SK-N-SH (cell line): ENCODE measurements around the gene FBXO47. TPM values are rescaled to one million over a fixed set of nuclear protein-coding genes. Genes with fewer than 3 reads are reported as not detected.

ENCODE experiments used
- CTCF ChIA-PET: fragments of 300-600, 350-600 bp; formaldehyde crosslinking; extraction: SDS; loops from one replicate; lab custom pipeline; 2021; lab: Yijun Ruan, JAX
- POLR2A ChIA-PET: fragments of 350-600 bp; sonication (Branson Sonifier 250); formaldehyde crosslinking; extraction: SDS; loops from one replicate; lab custom pipeline; 2020; ENCODE audit warnings: antibody characterized with exemption, inconsistent platforms; lab: Yijun Ruan, JAX
- DNase-seq: peaks from one replicate; pipeline ENCODE4 v3.0.0; 2012
- H2AFZ ChIP-seq: fragments of 200-600 bp; sonication (generic); 2 replicates; pipeline ENCODE4 v1.8.1; 2016; ENCODE audit warnings: antibody characterized with exemption, mild to moderate bottlenecking, low read depth
- H3F3A ChIP-seq: fragments of 200-600 bp; sonication (generic); replicated peaks from 2 replicates; pipeline ENCODE3; 2016; ENCODE audit warnings: antibody characterized with exemption, mild to moderate bottlenecking; ENCODE audit not compliant: insufficient read depth
- H3K27ac ChIP-seq, 2 experiments: fragments of 200-500 bp in 1 of 2; fragments of 200-600 bp in 1 of 2; sonication (Bioruptor generic) in 1 of 2; sonication (generic), shearing (Covaris generic) in 1 of 2; 2 replicates each; pipeline versions ENCODE4 v1.5.1 to v1.6.1; 2014 to 2016; ENCODE audit warnings: low read depth in 2 of 2, inconsistent platforms in 1 of 2, low read length in 1 of 2, mild to moderate bottlenecking in 1 of 2, mixed read lengths in 1 of 2
- H3K27me3 ChIP-seq: fragments of 200-600 bp; sonication (generic), shearing (Covaris generic); 2 replicates; pipeline ENCODE4 v1.6.1; 2016; ENCODE audit warnings: mixed run types; ENCODE audit not compliant: insufficient read depth
- H3K36me3 ChIP-seq, 2 experiments: fragments of 200-500 bp in 1 of 2; fragments of 200-600 bp in 1 of 2; sonication (Bioruptor generic) in 1 of 2; sonication (generic) in 1 of 2; replicated peaks in 1 of 2; 2 replicates each; pipeline versions ENCODE3 to v1.5.1; 2014 to 2016; ENCODE audit warnings: low read length in 1 of 2, mild to moderate bottlenecking in 1 of 2; ENCODE audit not compliant: insufficient read depth in 2 of 2, control insufficient read depth in 1 of 2
- H3K4me1 ChIP-seq, 2 experiments: fragments of 200-500 bp in 1 of 2; fragments of 200-600 bp in 1 of 2; sonication (Bioruptor generic) in 1 of 2; sonication (generic), shearing (Covaris generic) in 1 of 2; 2 replicates each; pipeline versions ENCODE4 v1.5.1 to v1.6.1; 2014 to 2016; ENCODE audit warnings: low read depth in 1 of 2, low read length in 1 of 2, mixed run types in 1 of 2; ENCODE audit not compliant: insufficient read depth in 2 of 2, control insufficient read depth in 1 of 2
- H3K4me2 ChIP-seq: fragments of 200-600 bp; sonication (generic), shearing (Covaris generic); 2 replicates; pipeline ENCODE4 v1.6.1; 2017; ENCODE audit warnings: mixed run types
- H3K4me3 ChIP-seq, 2 experiments: fragments of 200-500 bp in 1 of 2; fragments of 200-600 bp in 1 of 2; sonication (Bioruptor generic) in 1 of 2; sonication (generic), shearing (Covaris generic) in 1 of 2; 2 replicates each; pipeline versions ENCODE4 v1.5.1 to v1.8.1; 2014 to 2016; ENCODE audit warnings: low read depth in 2 of 2, inconsistent platforms in 1 of 2, low read length in 1 of 2, mild to moderate bottlenecking in 1 of 2, mixed read lengths in 1 of 2, moderate library complexity in 1 of 2
- H3K79me2 ChIP-seq: fragments of 200-600 bp; sonication (generic); 2 replicates; pipeline ENCODE4 v1.8.1; 2017; ENCODE audit warnings: mild to moderate bottlenecking; ENCODE audit not compliant: insufficient read depth
- H3K9ac ChIP-seq: fragments of 200-600 bp; sonication (generic); 2 replicates; pipeline ENCODE4 v1.6.1; 2017; ENCODE audit warnings: mixed run types
- H3K9me2 ChIP-seq: fragments of 200-600 bp; sonication (generic); 2 replicates; pipeline ENCODE4 v1.6.1; 2017; ENCODE audit warnings: mixed run types
- H3K9me3 ChIP-seq: fragments of 200-600 bp; sonication (generic); 2 replicates; pipeline ENCODE4 v1.6.1; 2017; ENCODE audit warnings: mixed run types, mild to moderate bottlenecking, moderate library complexity
- H4K20me1 ChIP-seq: fragments of 200-600 bp; sonication (generic); 2 replicates; pipeline ENCODE4 v1.6.1; 2017; ENCODE audit warnings: mild to moderate bottlenecking, mixed run types; ENCODE audit not compliant: insufficient read depth
- ELF1 ChIP-seq: IDR thresholded peaks from 2 replicates; pipeline ENCODE4 v1.4.0; 2012
- EP300 ChIP-seq, 2 experiments: IDR thresholded peaks; 2 replicates each; pipeline versions ENCODE4 v1.4.0 to v1.6.1; 2012; ENCODE audit warnings: borderline replicate concordance in 1 of 2, low read depth in 1 of 2, low read length in 1 of 2
- FOXJ3 ChIP-seq: sonication (generic); formaldehyde crosslinking; IDR thresholded peaks from 2 replicates; pipeline ENCODE4 v1.5.1; 2020; ENCODE audit warnings: mild to moderate bottlenecking, missing genetic modification reagents
- FOXM1 ChIP-seq: IDR thresholded peaks from 2 replicates; pipeline ENCODE4 v1.4.0; 2012; ENCODE audit warnings: low read depth, mild to moderate bottlenecking
- GATA2 ChIP-seq: sonication (generic); formaldehyde crosslinking; IDR thresholded peaks from 2 replicates; pipeline ENCODE4 v1.5.0; 2020; ENCODE audit warnings: mild to moderate bottlenecking, missing genetic modification reagents
- JUND ChIP-seq: IDR thresholded peaks from 2 replicates; pipeline ENCODE4 v1.4.0; 2012
- MEF2A ChIP-seq: IDR thresholded peaks from 2 replicates; pipeline ENCODE4 v1.4.0; 2012; ENCODE audit warnings: low read depth, borderline replicate concordance
- POLR2AphosphoS5 ChIP-seq: IDR thresholded peaks from 2 replicates; pipeline ENCODE4 v1.6.1; 2012; ENCODE audit warnings: low read depth, low read length
- RCOR1 ChIP-seq: fragments of 150-350 bp; IDR thresholded peaks from 2 replicates; pipeline ENCODE4 v1.6.1; 2017; ENCODE audit warnings: antibody characterized with exemption, low read length
- TAF1 ChIP-seq: IDR thresholded peaks from 2 replicates; pipeline ENCODE4 v1.6.1; 2012; ENCODE audit warnings: low read depth, mild to moderate bottlenecking, low read length, moderate library complexity, borderline replicate concordance
- TCF12 ChIP-seq: IDR thresholded peaks from 2 replicates; pipeline ENCODE4 v1.4.0; 2012
- YY1 ChIP-seq: IDR thresholded peaks from 2 replicates; pipeline ENCODE4 v1.4.0; 2012; ENCODE audit warnings: low read depth, mild to moderate bottlenecking
- WGBS: methylation state at CpG from one replicate; pipeline ENCODE4 v1.1.6; 2017; ENCODE audit warnings: low lambda C conversion rate; 5-methylcytosine and 5-hydroxymethylcytosine counted together
- polyA plus RNA-seq, 3 experiments: library from polyadenylated mRNA; depleted of rRNA; stranded (reverse); fragments of >200 nt; gene quantifications; 2 replicates each; pipeline ENCODE4 v1.2.3, GENCODE V29; 2012
- TF ChIP-seq, protein P1 (sequence below): IDR thresholded peaks from 2 replicates; pipeline ENCODE4 v1.4.0; 2012; ENCODE audit warnings: low read depth
- TF ChIP-seq, protein P2 (sequence below): IDR thresholded peaks from 2 replicates; pipeline ENCODE4 v1.6.1; 2012; ENCODE audit warnings: mild to moderate bottlenecking, low read depth, low read length, moderate library complexity
- TF ChIP-seq, protein P3 (sequence below): IDR thresholded peaks from 2 replicates; pipeline ENCODE4 v1.4.0; 2012; ENCODE audit warnings: low read depth, borderline replicate concordance

Gene FBXO47
- polyA plus RNA-seq, 1 of the 3 experiments (the other 2 are of a cell fraction), result not detected

DNA sequence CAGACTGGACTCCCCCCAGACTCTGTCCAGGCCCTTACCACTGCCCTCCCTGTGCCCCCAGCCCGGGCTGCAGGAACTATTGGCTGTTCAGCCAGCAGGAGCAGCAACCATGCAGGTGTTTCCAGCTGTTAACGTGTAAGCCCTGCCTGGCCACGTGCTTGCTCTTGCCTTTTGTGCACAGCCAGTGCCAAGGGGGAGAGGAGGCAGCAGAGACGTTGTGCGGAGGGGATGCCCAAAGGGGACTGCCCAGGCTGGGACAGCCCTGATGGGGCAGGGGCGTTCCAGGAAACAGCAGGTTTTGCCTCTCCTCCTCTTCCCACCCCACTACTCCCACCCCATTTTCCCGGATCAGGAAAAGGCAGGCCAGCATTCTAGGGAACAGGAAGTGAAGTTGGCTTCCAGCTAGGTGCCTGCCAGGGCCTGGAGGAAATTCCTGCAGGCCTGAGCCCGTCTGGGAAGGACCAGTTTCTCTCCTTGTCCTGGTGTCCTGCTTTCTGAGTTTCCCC, 58.5 kb downstream of the FBXO47 start:
- H3K4me3 ChIP-seq, result no peak overlapping the region
- H3K27me3 ChIP-seq, result no peaks in the 10 kb centered on the region
- peaks cover 12 to 20% of the 10 kb centered on the region in 2 experiments for H3K36me3 ChIP-seq
- H3K27ac ChIP-seq, result no peak overlapping the region
- no peak overlapping the region for H3K4me2 ChIP-seq
- no peak for TF ChIP-seq JUND
- TF ChIP-seq, protein P1, sequence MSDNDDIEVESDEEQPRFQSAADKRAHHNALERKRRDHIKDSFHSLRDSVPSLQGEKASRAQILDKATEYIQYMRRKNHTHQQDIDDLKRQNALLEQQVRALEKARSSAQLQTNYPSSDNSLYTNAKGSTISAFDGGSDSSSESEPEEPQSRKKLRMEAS, result no peak
- no peak for TF ChIP-seq TAF1
- TF ChIP-seq ELF1, result no peak
- TF ChIP-seq RCOR1, result no peak
- TF ChIP-seq, protein P2, sequence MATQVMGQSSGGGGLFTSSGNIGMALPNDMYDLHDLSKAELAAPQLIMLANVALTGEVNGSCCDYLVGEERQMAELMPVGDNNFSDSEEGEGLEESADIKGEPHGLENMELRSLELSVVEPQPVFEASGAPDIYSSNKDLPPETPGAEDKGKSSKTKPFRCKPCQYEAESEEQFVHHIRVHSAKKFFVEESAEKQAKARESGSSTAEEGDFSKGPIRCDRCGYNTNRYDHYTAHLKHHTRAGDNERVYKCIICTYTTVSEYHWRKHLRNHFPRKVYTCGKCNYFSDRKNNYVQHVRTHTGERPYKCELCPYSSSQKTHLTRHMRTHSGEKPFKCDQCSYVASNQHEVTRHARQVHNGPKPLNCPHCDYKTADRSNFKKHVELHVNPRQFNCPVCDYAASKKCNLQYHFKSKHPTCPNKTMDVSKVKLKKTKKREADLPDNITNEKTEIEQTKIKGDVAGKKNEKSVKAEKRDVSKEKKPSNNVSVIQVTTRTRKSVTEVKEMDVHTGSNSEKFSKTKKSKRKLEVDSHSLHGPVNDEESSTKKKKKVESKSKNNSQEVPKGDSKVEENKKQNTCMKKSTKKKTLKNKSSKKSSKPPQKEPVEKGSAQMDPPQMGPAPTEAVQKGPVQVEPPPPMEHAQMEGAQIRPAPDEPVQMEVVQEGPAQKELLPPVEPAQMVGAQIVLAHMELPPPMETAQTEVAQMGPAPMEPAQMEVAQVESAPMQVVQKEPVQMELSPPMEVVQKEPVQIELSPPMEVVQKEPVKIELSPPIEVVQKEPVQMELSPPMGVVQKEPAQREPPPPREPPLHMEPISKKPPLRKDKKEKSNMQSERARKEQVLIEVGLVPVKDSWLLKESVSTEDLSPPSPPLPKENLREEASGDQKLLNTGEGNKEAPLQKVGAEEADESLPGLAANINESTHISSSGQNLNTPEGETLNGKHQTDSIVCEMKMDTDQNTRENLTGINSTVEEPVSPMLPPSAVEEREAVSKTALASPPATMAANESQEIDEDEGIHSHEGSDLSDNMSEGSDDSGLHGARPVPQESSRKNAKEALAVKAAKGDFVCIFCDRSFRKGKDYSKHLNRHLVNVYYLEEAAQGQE, result no peak
- TF ChIP-seq FOXM1, result no peak
- TF ChIP-seq TCF12, result no peak
- TF ChIP-seq FOXJ3 (CRISPR knock-in tag), result no peak
- TF ChIP-seq GATA2 (CRISPR knock-in tag), result no peak
- TF ChIP-seq, protein P3, sequence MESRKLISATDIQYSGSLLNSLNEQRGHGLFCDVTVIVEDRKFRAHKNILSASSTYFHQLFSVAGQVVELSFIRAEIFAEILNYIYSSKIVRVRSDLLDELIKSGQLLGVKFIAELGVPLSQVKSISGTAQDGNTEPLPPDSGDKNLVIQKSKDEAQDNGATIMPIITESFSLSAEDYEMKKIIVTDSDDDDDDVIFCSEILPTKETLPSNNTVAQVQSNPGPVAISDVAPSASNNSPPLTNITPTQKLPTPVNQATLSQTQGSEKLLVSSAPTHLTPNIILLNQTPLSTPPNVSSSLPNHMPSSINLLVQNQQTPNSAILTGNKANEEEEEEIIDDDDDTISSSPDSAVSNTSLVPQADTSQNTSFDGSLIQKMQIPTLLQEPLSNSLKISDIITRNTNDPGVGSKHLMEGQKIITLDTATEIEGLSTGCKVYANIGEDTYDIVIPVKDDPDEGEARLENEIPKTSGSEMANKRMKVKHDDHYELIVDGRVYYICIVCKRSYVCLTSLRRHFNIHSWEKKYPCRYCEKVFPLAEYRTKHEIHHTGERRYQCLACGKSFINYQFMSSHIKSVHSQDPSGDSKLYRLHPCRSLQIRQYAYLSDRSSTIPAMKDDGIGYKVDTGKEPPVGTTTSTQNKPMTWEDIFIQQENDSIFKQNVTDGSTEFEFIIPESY, result no peak
- no peak for TF ChIP-seq MEF2A
- TF ChIP-seq EP300 (IDR thresholded peaks at IDR 0.05; ENCODE audit: borderline replicate concordance in 1 of 2, low read depth in 1 of 2, low read length in 1 of 2), result no peak
- no peak for TF ChIP-seq YY1
- no peak for TF ChIP-seq POLR2AphosphoS5
- DNase-seq, result no peak
- H3K9me3 ChIP-seq, result no peaks in the 10 kb centered on the region
- no peaks in the 10 kb centered on the region for H3K9me2 ChIP-seq
- peaks cover 0 to 24% of the 10 kb centered on the region in 2 experiments; a peak in 1 of 4 replicates for H3K4me1 ChIP-seq
- H2AFZ ChIP-seq, result no peak overlapping the region
- ChIA-PET POLR2A (interaction anchor here (0.7 kb wide), 1 partner anchor 55 kb away, joined by 3 read pairs; the partner anchor contains the start of gene RPL23), CTCF (interaction anchor here (0.7 to 3.0 kb wide), 4 partner anchors 9 to 247 kb away, joined by 3 to 8 read pairs (median 6); no protein-coding TSS in a partner anchor)
- peaks cover 96% of the 10 kb centered on the region for H3K79me2 ChIP-seq
- H3K9ac ChIP-seq, result no peak overlapping the region
- peaks cover 6% of the 10 kb centered on the region for H3F3A ChIP-seq
- WGBS, result 70% methylated on average over 5 of the region's 8 CpGs
- H4K20me1 ChIP-seq, result peaks cover 93% of the 10 kb centered on the region
